Cardiac muscle cell (in vitro differentiated cells and primary cell): Measurements from ENCODE around the gene ESYT1. TPM values are rescaled to one million over a fixed set of nuclear protein-coding genes. Genes with fewer than 3 reads are reported as not detected.
"Not testable (repeated sequence)": the region's sequence is repeated elsewhere in the genome, so short reads cannot be mapped to it uniquely, and the experiment has no call there.

Experiments
- DNase-seq, 2 donors: peaks; one replicate each; pipeline versions ENCODE4 v3.0.0 to v3.0.0-alpha.2; 2010 to 2017; ENCODE audit warnings: low read depth in 1 of 2, low spot score in 1 of 2
- H3K27ac ChIP-seq: fragments of 200-600 bp; sonication (generic); 2 replicates; pipeline ENCODE4 v1.5.1; 2016
- H3K27me3 ChIP-seq: fragments of 200-600 bp; sonication (generic); 2 replicates; pipeline ENCODE4 v1.6.0; 2016; ENCODE audit warnings: control low read depth
- H3K36me3 ChIP-seq: fragments of 200-600 bp; sonication (generic); 2 replicates; pipeline ENCODE4 v1.5.1; 2016; ENCODE audit warnings: control low read depth
- H3K4me1 ChIP-seq: fragments of 200-600 bp; sonication (generic); 2 replicates; pipeline ENCODE4 v1.8.1; 2017; ENCODE audit warnings: low read depth, mild to moderate bottlenecking, mixed run types
- H3K4me3 ChIP-seq: fragments of 200-600 bp; sonication (generic); 2 replicates; pipeline ENCODE4 v1.5.1; 2016; ENCODE audit warnings: mild to moderate bottlenecking
- H3K9me3 ChIP-seq: fragments of 200-600 bp; sonication (generic); 2 replicates; pipeline ENCODE4 v1.5.1; 2017; ENCODE audit warnings: low read depth, mild to moderate bottlenecking, control low read depth
- polyA plus RNA-seq: library from polyadenylated mRNA; unstranded; fragments of >200 nt; fragmentation: Nextera tagmentation; extraction: Ambion mirVana; gene quantifications from 2 replicates; pipeline ENCODE4 v1.2.1, GENCODE V29; 2016
- total RNA-seq: library from RNA; depleted of rRNA; stranded (reverse); fragments of >200 nt; gene quantifications from 2 replicates; pipeline ENCODE4 v1.2.3, GENCODE V29; 2016
- TF ChIP-seq, protein P1 (sequence below): IDR thresholded peaks from 2 replicates; pipeline ENCODE4 v1.5.1; 2012; ENCODE audit warnings: low read depth, mild to moderate bottlenecking, low read length

ESYT1 gene
- total and polyA plus RNA-seq, 2 experiments from 2014 or later, result 52.0 to 107 TPM

DNA sequence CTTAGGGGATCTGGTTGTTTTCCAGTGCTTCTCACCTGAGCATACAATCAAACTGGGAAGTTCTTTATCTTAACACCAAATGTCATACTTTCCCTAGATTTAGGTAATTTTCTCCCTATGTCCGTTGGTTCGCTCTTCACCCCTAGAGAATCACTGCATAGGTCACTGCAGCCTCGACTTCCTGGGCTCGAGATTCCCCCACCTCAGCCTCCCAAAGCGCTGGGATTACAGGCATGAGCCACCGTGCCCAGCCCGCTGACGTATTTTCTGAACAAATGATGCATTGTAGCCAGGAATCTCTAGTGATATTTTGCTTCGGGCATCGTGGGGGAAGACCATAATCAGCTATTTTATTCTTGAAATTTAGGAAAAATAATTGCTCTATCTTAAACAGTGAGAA lies 12.7 kb upstream of the ESYT1 start:
- DNase-seq, result peak in 1 of 2 donors; percentile 57
- H3K27ac ChIP-seq, result no peak overlapping the region

DNA sequence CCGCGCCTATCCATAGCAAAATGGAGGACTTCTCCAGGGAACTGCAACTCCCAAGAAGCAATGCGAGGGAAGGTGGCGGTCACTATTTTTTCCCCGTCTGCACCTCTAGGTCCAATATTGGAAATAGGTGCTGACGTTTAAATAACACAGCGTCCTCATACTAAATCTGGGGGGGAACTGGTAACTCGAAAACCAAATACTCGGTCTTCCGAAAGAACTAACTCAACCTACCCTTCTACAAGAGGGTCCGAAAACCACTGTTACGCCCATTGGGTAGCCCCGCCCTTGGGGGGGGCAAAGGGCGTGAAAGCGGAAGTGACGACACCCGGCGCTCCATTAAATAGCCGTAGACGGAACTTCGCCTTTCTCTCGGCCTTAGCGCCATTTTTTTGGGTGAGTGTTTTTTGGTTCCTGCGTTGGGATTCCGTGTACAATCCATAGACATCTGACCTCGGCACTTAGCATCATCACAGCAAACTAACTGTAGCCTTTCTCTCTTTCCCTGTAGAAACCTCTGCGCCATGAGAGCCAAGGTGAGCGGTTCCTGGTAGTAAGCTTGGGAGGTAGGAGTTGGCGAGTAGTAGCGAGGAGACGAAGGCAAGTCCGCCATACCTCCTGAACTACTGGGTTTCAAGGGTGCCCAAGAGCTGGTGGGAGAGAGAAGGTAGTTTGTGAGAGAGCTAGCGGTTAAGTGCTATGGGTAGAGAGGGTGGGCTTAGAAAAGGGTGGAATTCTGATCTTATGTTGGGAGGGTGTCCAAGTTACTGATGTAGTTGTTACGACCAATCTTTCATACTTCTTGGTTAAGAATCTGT lies 11.6 kb upstream of the ESYT1 start, which contains the start of gene RPL41:
Gene RPL41 (plus strand): TSS at position 367 of the 815 bp plus-strand sequence.
- Histone ChIP-seq H3K27ac (peak within 1 kb of the TSS; percentile 96), H3K9me3 (no peaks in the 10 kb centered on the region), H3K4me1 (peaks cover 16% of the 10 kb centered on the region), H3K4me3 (peak within 1 kb of the TSS; percentile 93), H3K36me3 (peaks cover 14% of the 10 kb centered on the region), H3K27me3 (no peaks in the 10 kb centered on the region)
- DNase-seq, result peak; percentile 95 to 97
- TF ChIP-seq, protein P1, sequence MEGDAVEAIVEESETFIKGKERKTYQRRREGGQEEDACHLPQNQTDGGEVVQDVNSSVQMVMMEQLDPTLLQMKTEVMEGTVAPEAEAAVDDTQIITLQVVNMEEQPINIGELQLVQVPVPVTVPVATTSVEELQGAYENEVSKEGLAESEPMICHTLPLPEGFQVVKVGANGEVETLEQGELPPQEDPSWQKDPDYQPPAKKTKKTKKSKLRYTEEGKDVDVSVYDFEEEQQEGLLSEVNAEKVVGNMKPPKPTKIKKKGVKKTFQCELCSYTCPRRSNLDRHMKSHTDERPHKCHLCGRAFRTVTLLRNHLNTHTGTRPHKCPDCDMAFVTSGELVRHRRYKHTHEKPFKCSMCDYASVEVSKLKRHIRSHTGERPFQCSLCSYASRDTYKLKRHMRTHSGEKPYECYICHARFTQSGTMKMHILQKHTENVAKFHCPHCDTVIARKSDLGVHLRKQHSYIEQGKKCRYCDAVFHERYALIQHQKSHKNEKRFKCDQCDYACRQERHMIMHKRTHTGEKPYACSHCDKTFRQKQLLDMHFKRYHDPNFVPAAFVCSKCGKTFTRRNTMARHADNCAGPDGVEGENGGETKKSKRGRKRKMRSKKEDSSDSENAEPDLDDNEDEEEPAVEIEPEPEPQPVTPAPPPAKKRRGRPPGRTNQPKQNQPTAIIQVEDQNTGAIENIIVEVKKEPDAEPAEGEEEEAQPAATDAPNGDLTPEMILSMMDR, result no peak

More for the DNA sequence above, 12.7 kb upstream of the ESYT1 start:
- peak overlapping the region; percentile 93 for H3K4me3 ChIP-seq
- peaks cover 26% of the 10 kb centered on the region for H3K36me3 ChIP-seq
- peaks cover 15% of the 10 kb centered on the region for H3K4me1 ChIP-seq
- H3K27me3 ChIP-seq, result no peaks in the 10 kb centered on the region
- TF ChIP-seq, protein P1, result no peak
- H3K9me3 ChIP-seq, result no peaks in the 10 kb centered on the region

DNA sequence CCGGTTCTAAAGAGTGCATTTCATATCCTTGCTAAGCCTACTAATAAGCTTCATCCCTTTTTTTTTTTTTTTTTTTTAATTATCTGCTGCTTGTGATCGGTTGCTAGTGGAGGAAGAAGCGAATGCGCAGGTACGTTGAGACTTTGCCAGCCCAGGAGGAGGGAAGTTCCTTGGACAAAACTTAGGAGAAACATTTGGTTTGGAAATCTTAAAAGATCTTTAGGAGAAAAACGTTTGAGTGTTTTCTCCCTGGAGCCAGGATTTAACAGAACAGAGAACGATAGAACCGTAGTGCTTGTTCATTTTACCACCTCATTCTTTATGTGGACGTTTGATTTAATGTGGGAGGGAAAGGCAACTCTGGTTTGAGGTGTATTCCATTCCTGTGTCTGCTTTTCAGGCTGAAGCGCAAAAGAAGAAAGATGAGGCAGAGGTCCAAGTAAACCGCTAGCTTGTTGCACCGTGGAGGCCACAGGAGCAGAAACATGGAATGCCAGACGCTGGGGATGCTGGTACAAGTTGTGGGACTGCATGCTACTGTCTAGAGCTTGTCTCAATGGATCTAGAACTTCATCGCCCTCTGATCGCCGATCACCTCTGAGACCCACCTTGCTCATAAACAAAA lies 10.9 kb upstream of the ESYT1 start:
- H3K4me1 ChIP-seq, result peaks cover 20% of the 10 kb centered on the region
- not testable (repeated sequence) for H3K36me3 ChIP-seq, H3K9me3 ChIP-seq, DNase-seq, H3K27me3 ChIP-seq
- H3K27ac ChIP-seq, result peak overlapping the region; percentile 96
- H3K4me3 ChIP-seq, result peak overlapping the region; percentile 93

DNA sequence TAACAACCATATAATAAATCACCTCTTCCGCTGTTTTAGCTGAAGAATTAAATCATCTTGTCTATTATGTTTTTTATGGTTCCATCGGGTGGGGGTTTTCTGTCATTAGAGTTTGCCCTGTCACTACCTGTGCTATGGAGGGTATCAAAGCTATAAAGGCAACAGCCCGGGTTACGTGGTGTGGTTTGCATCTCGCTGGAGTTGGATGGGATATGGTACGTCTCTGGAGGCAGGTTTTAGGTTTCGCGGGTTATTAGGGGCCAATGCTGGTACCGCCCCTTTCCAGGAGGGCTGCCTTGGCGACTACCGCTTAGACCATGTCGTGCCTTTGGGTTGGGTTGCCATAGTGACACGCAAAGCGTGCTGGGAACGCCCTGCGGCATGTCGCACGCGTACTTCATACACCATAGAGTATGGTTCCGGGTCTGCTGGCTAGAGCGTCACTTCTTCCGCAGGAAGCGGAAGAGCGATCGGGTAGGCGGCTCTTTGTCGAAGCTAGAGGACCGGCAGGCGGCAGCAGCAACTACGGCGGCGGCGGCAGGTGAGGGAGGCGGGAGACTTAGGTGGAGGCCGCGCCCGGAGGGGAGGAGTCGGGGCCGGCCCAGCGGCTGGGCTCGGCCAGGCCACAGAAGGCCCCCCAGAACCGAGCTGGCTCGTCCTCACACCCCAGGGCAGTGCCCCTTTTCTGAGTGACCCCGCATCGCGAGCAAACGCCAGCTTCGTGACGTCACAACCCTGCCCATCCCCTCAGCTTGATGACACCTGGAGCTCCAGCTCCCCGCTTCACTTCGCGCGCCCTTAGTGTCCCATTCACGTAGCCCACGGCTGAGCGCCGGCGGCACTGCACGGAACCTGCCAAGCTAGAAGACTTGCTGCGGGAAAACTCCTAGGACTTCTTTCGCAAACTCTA lies 10.0 kb upstream of the ESYT1 start, which contains the start of gene ZC3H10:
Gene ZC3H10 (plus strand): TSS at position 489 of the 910 bp plus-strand sequence. CDS start 2,297 bp downstream, outside the sequence.
- Histone ChIP-seq H3K27ac (peak within 1 kb of the TSS; percentile 96), H3K9me3 (no peaks in the 10 kb centered on the region), H3K4me1 (peaks cover 28% of the 10 kb centered on the region), H3K36me3 (peaks cover 3% of the 10 kb centered on the region), H3K27me3 (no peaks in the 10 kb centered on the region), H3K4me3 (peak within 1 kb of the TSS; percentile 93)
- DNase-seq, result peak; percentile 99
- TF ChIP-seq, protein P1, result peak; percentile 59

DNA sequence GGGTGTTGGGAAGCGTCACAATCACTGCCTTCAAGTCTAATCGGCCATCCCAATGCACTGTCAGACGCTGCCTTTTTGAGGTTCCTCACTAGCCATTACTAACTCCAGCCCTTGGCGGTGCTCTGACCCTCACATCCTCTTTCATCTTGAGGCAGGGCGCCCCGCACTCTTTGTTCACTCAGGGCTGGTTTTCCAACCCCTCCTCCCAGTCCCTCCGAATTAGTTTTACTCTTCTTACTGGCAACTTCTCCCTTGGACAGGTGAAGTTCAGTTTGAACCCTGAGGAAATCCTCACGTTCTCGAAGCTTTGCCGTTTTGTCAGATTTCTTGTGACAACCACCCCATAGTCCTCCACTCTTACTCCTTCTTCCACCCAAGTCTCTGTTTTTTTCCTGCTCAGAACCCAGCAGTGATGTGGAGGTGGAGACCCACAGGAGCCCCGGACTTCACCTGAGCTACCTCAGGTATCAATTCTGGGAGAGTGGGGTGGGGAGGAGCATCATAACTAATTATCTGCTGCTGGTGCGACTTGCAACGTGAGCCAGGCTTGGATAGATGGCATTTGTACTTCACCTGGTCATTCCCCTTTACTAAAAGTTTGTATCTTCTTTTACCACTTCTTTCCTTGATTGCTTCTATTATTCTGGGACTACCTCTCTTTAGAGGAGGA lies 9.2 kb upstream of the ESYT1 start:
- Histone ChIP-seq H3K27me3 (no peaks in the 10 kb centered on the region), H3K4me3 (peak overlapping the region; percentile 93), H3K27ac (peak overlapping the region; percentile 50), H3K36me3 (no peaks in the 10 kb centered on the region), H3K9me3 (no peaks in the 10 kb centered on the region), H3K4me1 (peaks cover 29% of the 10 kb centered on the region)
- DNase-seq, result no peak
- TF ChIP-seq, protein P1, result no peak
